Measurements from ENCODE around the gene MANSC1. TPM values are rescaled to one million over a fixed set of nuclear protein-coding genes. Genes with fewer than 3 reads are reported as not detected.

MANSC1 gene
- total RNA-seq, 1 experiment from 2014 or later, result 9.1 TPM

DNA sequence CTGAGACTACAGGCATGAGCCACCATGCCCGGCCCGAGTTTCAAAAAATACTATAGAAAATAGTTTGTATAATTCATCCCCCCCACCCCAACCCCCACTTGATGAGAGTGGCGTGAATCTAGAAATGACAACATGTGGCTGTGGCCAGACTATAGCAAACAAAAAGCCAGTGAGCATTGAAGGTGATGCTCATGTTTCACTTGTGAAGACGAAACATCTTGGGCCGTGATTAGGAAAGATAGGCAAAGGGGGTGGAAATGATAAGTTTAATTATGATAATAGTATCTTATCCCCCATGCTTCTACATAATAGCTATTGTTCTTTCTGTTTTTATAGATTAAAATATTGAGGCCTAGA, 15.4 kb upstream of the MANSC1 start:
- Mint-ChIP-seq H3K4me1 (peaks cover 0 to 9% of the 10 kb centered on the region in 2 experiments; a peak in 3 of 4 replicates), H3K27me3 (ENCODE audit: low read depth) (no peaks in the 10 kb centered on the region; the same call in 1 of the 2 replicates), H3K27ac (no peak overlapping the region; a peak in 1 of 7 replicates), H3K36me3 (ENCODE audit: insufficient read depth in 1 of 3, low read depth in 3 of 3) (no peaks in the 10 kb centered on the region; a peak in 2 of 7 replicates), H3K9me3 (no peaks in the 10 kb centered on the region), H3K4me3 (no peak overlapping the region)
- H3K4ac ChIP-seq (ENCODE audit: low read depth, low read length), result no peak overlapping the region
- no peaks in the 10 kb centered on the region for H3K9me3 ChIP-seq (ENCODE audit: control insufficient read depth, low read depth, low read length)
- H3K9ac ChIP-seq (ENCODE audit: extremely low read depth, insufficient read length, low read length), result no peak overlapping the region
- H3K18ac ChIP-seq (ENCODE audit: insufficient read length, low read depth, low read length), result no peak overlapping the region
- no peak overlapping the region for H2BK5ac ChIP-seq (ENCODE audit: insufficient read length, low read length)
- H3K14ac ChIP-seq (ENCODE audit: insufficient read depth, low read length), result no peak overlapping the region
- H4K91ac ChIP-seq (ENCODE audit: insufficient read length, low read depth, low read length), result no peak overlapping the region
- H3K27ac ChIP-seq (ENCODE audit: insufficient read length, low read depth, low read length), result no peak overlapping the region
- H2BK120ac ChIP-seq (ENCODE audit: low read depth, low read length, poor library complexity, severe bottlenecking), result no peak overlapping the region
- no peaks in the 10 kb centered on the region for H3K79me1 ChIP-seq (ENCODE audit: insufficient read depth, low read depth, low read length, poor library complexity, severe bottlenecking)
- no CpG with 5 or more reads among the region's 5 CpGs for WGBS (ENCODE audit: extremely low coverage, insufficient read length, low lambda C conversion rate)
- DNase-seq, result no peak
- H2AFZ ChIP-seq (ENCODE audit: low read length), result no peak overlapping the region
- H3K4me1 ChIP-seq (ENCODE audit: insufficient read depth, low read length), result peaks cover 2% of the 10 kb centered on the region; the same call in 1 of the 2 replicates
- no peaks in the 10 kb centered on the region for H4K20me1 ChIP-seq (ENCODE audit: control insufficient read depth, insufficient read depth, insufficient read length)
- TF ChIP-seq, protein P1, sequence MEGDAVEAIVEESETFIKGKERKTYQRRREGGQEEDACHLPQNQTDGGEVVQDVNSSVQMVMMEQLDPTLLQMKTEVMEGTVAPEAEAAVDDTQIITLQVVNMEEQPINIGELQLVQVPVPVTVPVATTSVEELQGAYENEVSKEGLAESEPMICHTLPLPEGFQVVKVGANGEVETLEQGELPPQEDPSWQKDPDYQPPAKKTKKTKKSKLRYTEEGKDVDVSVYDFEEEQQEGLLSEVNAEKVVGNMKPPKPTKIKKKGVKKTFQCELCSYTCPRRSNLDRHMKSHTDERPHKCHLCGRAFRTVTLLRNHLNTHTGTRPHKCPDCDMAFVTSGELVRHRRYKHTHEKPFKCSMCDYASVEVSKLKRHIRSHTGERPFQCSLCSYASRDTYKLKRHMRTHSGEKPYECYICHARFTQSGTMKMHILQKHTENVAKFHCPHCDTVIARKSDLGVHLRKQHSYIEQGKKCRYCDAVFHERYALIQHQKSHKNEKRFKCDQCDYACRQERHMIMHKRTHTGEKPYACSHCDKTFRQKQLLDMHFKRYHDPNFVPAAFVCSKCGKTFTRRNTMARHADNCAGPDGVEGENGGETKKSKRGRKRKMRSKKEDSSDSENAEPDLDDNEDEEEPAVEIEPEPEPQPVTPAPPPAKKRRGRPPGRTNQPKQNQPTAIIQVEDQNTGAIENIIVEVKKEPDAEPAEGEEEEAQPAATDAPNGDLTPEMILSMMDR (conservative IDR thresholded peaks at IDR 0.05), result no peak
- H3K23me2 ChIP-seq (ENCODE audit: insufficient read length, low read depth, low read length, poor library complexity, severe bottlenecking), result no peaks in the 10 kb centered on the region
- no peak overlapping the region for H3T11ph ChIP-seq (ENCODE audit: low read length)
- H3K56ac ChIP-seq (ENCODE audit: insufficient read length, low read depth, low read length), result no peak overlapping the region
- no peaks in the 10 kb centered on the region for H3K79me2 ChIP-seq (ENCODE audit: insufficient read depth, low read length)
- no peak overlapping the region for H4K5ac ChIP-seq (ENCODE audit: insufficient read length, low read depth, low read length)
- H3K4me2 ChIP-seq (ENCODE audit: insufficient read depth, insufficient read length, low read length), result no peak overlapping the region
- no peak overlapping the region for H3K23ac ChIP-seq (ENCODE audit: insufficient read length, low read depth, low read length)
- H4K8ac ChIP-seq (replicated peaks; ENCODE audit: insufficient read length, low read depth, low read length), result no peak overlapping the region
- H2BK20ac ChIP-seq (ENCODE audit: low read depth, low read length, poor library complexity, severe bottlenecking), result no peak overlapping the region
- no peak overlapping the region for H2AK5ac ChIP-seq (ENCODE audit: insufficient read length, low read length)
- no peak overlapping the region for H2BK12ac ChIP-seq (ENCODE audit: insufficient read length, low read depth, low read length)
- no peaks in the 10 kb centered on the region for H3K27me3 ChIP-seq (ENCODE audit: insufficient read depth, low read length)
- H2BK15ac ChIP-seq (ENCODE audit: low read depth, low read length), result no peak overlapping the region
